SK-N-SH treated with all-trans-retinoic acid at 6 μM for 48 hours (cell line): ENCODE results near the gene CTSE.

Experiments used
- ATAC-seq: fragments of 200-7000 bp; cut with Tn5 transposase; 3 replicates; pipeline ENCODE4 v1.9.1; 2020; ENCODE audit warnings: mild to moderate bottlenecking, moderate library complexity
- ARNTL ChIP-seq: fragments of 450-650 bp; formaldehyde crosslinking; IDR thresholded peaks from 2 replicates; pipeline ENCODE4 v1.5.0; 2020; ENCODE audit warnings: low read depth, mild to moderate bottlenecking, moderate library complexity, borderline replicate concordance
- BACH2 ChIP-seq: fragments of 250-450 bp; sonication (Bioruptor Pico); IDR thresholded peaks from 2 replicates; pipeline ENCODE4 v1.9.0; 2021; ENCODE audit warnings: mild to moderate bottlenecking, borderline replicate concordance
- CREB5 ChIP-seq: fragments of 250-450 bp; sonication (Bioruptor Pico); IDR thresholded peaks from 2 replicates; pipeline ENCODE4 v1.5.1; 2020; ENCODE audit warnings: low read depth, mild to moderate bottlenecking, moderate library complexity
- CSDC2 ChIP-seq: fragments of 250-450 bp; sonication (Bioruptor Pico); IDR thresholded peaks from 2 replicates; pipeline ENCODE4 v1.5.0; 2020; ENCODE audit warnings: mild to moderate bottlenecking, moderate library complexity
- CSRNP3 ChIP-seq: fragments of 250-450 bp; sonication (Bioruptor Pico); IDR thresholded peaks from 2 replicates; pipeline ENCODE4 v1.5.1; 2021; ENCODE audit warnings: mild to moderate bottlenecking, moderate library complexity
- ESRRG ChIP-seq: fragments of 250-450 bp; sonication (Bioruptor Pico); IDR thresholded peaks from 2 replicates; pipeline ENCODE4 v1.6.1; 2021; ENCODE audit warnings: mild to moderate bottlenecking
- GLIS3 ChIP-seq: fragments of 250-450 bp; sonication (Bioruptor Pico); IDR thresholded peaks from 2 replicates; pipeline ENCODE4 v1.5.0; 2020; ENCODE audit warnings: mild to moderate bottlenecking, moderate library complexity
- ISL1 ChIP-seq: fragments of 250-450 bp; sonication (Bioruptor Pico); IDR thresholded peaks from 2 replicates; pipeline ENCODE4 v2.1.2; 2022; ENCODE audit warnings: mild to moderate bottlenecking, moderate library complexity
- OSR1 ChIP-seq: fragments of 250-450 bp; sonication (Bioruptor Pico); IDR thresholded peaks from 2 replicates; pipeline ENCODE4 v1.8.0; 2022; ENCODE audit warnings: moderate library complexity, mild to moderate bottlenecking, inconsistent platforms
- PATZ1 ChIP-seq: fragments of 250-450 bp; sonication (Bioruptor Pico); IDR thresholded peaks from 2 replicates; pipeline ENCODE4 v1.8.0; 2020; ENCODE audit warnings: mild to moderate bottlenecking, moderate library complexity, borderline replicate concordance
- POU6F1 ChIP-seq: fragments of 250-450 bp; sonication (Bioruptor Pico); IDR thresholded peaks from 2 replicates; pipeline ENCODE4 v1.8.0; 2021; ENCODE audit warnings: low read depth, mild to moderate bottlenecking, moderate library complexity, borderline replicate concordance
- PPARA ChIP-seq: fragments of 250-450 bp; sonication (Bioruptor Pico); IDR thresholded peaks from 2 replicates; pipeline ENCODE4 v1.5.0; 2020; ENCODE audit warnings: mild to moderate bottlenecking, borderline replicate concordance
- RARB ChIP-seq: fragments of 250-450 bp; sonication (Bioruptor Pico); IDR thresholded peaks from 2 replicates; pipeline ENCODE4 v1.8.0; 2021; ENCODE audit warnings: mild to moderate bottlenecking, moderate library complexity
- SNAI2 ChIP-seq: fragments of 250-450 bp; sonication (Bioruptor Pico); IDR thresholded peaks from 2 replicates; pipeline ENCODE4 v1.5.0; 2020; ENCODE audit warnings: mild to moderate bottlenecking, moderate library complexity
- TCF4 ChIP-seq: fragments of 250-450 bp; sonication (Bioruptor Pico); IDR thresholded peaks from 2 replicates; pipeline ENCODE4 v1.8.0; 2021; ENCODE audit warnings: mild to moderate bottlenecking, moderate library complexity, borderline replicate concordance
- TOX ChIP-seq: fragments of 250-450 bp; sonication (Bioruptor Pico); IDR thresholded peaks from 2 replicates; pipeline ENCODE4 v1.8.0; 2021; ENCODE audit warnings: mild to moderate bottlenecking, moderate library complexity, borderline replicate concordance
- TSHZ2 ChIP-seq: fragments of 250-450 bp; sonication (Bioruptor Pico); IDR thresholded peaks from 2 replicates; pipeline ENCODE4 v1.5.0; 2020; ENCODE audit warnings: mild to moderate bottlenecking, moderate library complexity
- ZC3H10 ChIP-seq: fragments of 250-450 bp; sonication (Bioruptor Pico); IDR thresholded peaks from 2 replicates; pipeline ENCODE4 v1.5.1; 2021; ENCODE audit warnings: mild to moderate bottlenecking, moderate library complexity
- ZNF565 ChIP-seq: fragments of 450-650 bp; formaldehyde crosslinking; conservative IDR thresholded peaks from 2 replicates; pipeline ENCODE4 v1.5.0; 2020; ENCODE audit warnings: low read depth, mild to moderate bottlenecking, moderate library complexity
- ZNF70 ChIP-seq: fragments of 450-650 bp; formaldehyde crosslinking; IDR thresholded peaks from 2 replicates; pipeline ENCODE4 v1.5.0; 2020; ENCODE audit warnings: mild to moderate bottlenecking, moderate library complexity
- ZNF8 ChIP-seq: fragments of 450-650 bp; formaldehyde crosslinking; IDR thresholded peaks from 2 replicates; pipeline ENCODE4 v1.5.0; 2020; ENCODE audit warnings: mild to moderate bottlenecking, moderate library complexity

CTSE gene

GRCh38 chr1:205972081-205972480, 51.6 kb downstream of the CTSE start (continued):
- no peak for TF ChIP-seq POU6F1 (CRISPR knock-in tag)
- TF ChIP-seq SNAI2 (CRISPR knock-in tag) = no peak
- TF ChIP-seq ARNTL = no peak

- ATAC-seq = no peak
These were observed 52.6 kb downstream of the CTSE start for GRCh38 chr1:205971082-205971481.

GRCh38 chr1:205970486-205970885, 53.2 kb downstream of the CTSE start:
- TF ChIP-seq CSDC2 (CRISPR knock-in tag) (no peak), ESRRG (CRISPR knock-in tag) (no peak)
- ATAC-seq = no peak

More at GRCh38 chr1:205971082-205971481, 52.6 kb downstream of the CTSE start:
- no peak for TF ChIP-seq OSR1 (CRISPR knock-in tag)
- no peak for TF ChIP-seq POU6F1 (CRISPR knock-in tag)
- TF ChIP-seq TOX (CRISPR knock-in tag) = no peak
- TF ChIP-seq ISL1 (CRISPR knock-in tag) = no peak
- no peak for TF ChIP-seq GLIS3 (CRISPR knock-in tag)
- no peak for TF ChIP-seq RARB (CRISPR knock-in tag)
- TF ChIP-seq SNAI2 (CRISPR knock-in tag) = no peak
- no peak for TF ChIP-seq TSHZ2 (CRISPR knock-in tag)
- TF ChIP-seq ZC3H10 = no peak
- no peak for TF ChIP-seq BACH2 (CRISPR knock-in tag)
- no peak for TF ChIP-seq ZNF565 (CRISPR knock-in tag)
- no peak for TF ChIP-seq CSRNP3 (CRISPR knock-in tag)
- no peak for TF ChIP-seq CSDC2 (CRISPR knock-in tag)
- TF ChIP-seq ARNTL = no peak
- no peak for TF ChIP-seq ZNF70
- no peak for TF ChIP-seq PPARA (CRISPR knock-in tag)
- no peak for TF ChIP-seq CREB5 (CRISPR knock-in tag)
- TF ChIP-seq ESRRG (CRISPR knock-in tag) = no peak

- no peak for ATAC-seq
- TF ChIP-seq BACH2 (CRISPR knock-in tag) (no peak), ZNF565 (CRISPR knock-in tag) (no peak), ISL1 (CRISPR knock-in tag) (no peak), SNAI2 (CRISPR knock-in tag) (no peak), ZNF70 (no peak), ZNF8 (CRISPR knock-in tag) (no peak), POU6F1 (CRISPR knock-in tag) (no peak), CSRNP3 (CRISPR knock-in tag) (no peak), PATZ1 (no peak), TOX (CRISPR knock-in tag) (no peak), TCF4 (CRISPR knock-in tag) (no peak)
These were observed 54.5 kb downstream of the CTSE start for GRCh38 chr1:205969229-205969628.
